Smooth muscle cell (in vitro differentiated cells): ENCODE measurements around the gene AMZ1. TPM values are rescaled to one million over a fixed set of nuclear protein-coding genes. Genes with fewer than 3 reads are reported as not detected.
A peak's percentile ranks its signal among the peaks of the same experiment; 100 is the strongest.

Experiments used
- DNase-seq: peaks from one replicate; lab custom pipeline; 2025; ENCODE audit not compliant: unreplicated experiment; lab: John Stamatoyannopoulos, UW
- H2AFZ ChIP-seq: fragments of 200-600 bp; sonication (generic); 2 replicates; pipeline ENCODE4 v1.6.0; 2016; ENCODE audit warnings: antibody characterized with exemption, low read depth, mild to moderate bottlenecking
- H3F3A ChIP-seq: fragments of 200-600 bp; sonication (generic); 2 replicates; pipeline ENCODE4 v1.6.0; 2017; ENCODE audit warnings: antibody characterized with exemption, low read depth
- H3K27ac ChIP-seq: fragments of 200-600 bp; sonication (generic); 2 replicates; pipeline ENCODE4 v1.5.1; 2016; ENCODE audit warnings: low read depth, mild to moderate bottlenecking
- H3K27me3 ChIP-seq: fragments of 200-600 bp; sonication (generic); 2 replicates; pipeline ENCODE4 v1.6.1; 2016; ENCODE audit warnings: low read depth, mild to moderate bottlenecking
- H3K36me3 ChIP-seq: fragments of 200-600 bp; sonication (generic); 2 replicates; pipeline ENCODE4 v1.5.1; 2016; ENCODE audit warnings: low read depth
- H3K4me1 ChIP-seq: fragments of 200-600 bp; sonication (generic); 2 replicates; pipeline ENCODE4 v1.5.1; 2016; ENCODE audit warnings: low read depth
- H3K4me2 ChIP-seq: fragments of 200-600 bp; sonication (generic); 2 replicates; pipeline ENCODE4 v1.6.0; 2016; ENCODE audit warnings: mild to moderate bottlenecking
- H3K4me3 ChIP-seq: fragments of 200-600 bp; sonication (generic); 2 replicates; pipeline ENCODE4 v1.5.1; 2016; ENCODE audit warnings: mild to moderate bottlenecking
- H3K79me2 ChIP-seq: fragments of 200-600 bp; sonication (generic); 2 replicates; pipeline ENCODE4 v1.6.0; 2016; ENCODE audit warnings: low read depth, mild to moderate bottlenecking
- H3K9ac ChIP-seq: fragments of 200-600 bp; sonication (generic); 2 replicates; pipeline ENCODE4 v1.6.0; 2016; ENCODE audit warnings: low read depth
- H3K9me3 ChIP-seq: fragments of 200-600 bp; sonication (generic); replicated peaks from 2 replicates; pipeline ENCODE4 v1.5.1; 2016; ENCODE audit warnings: low read depth
- H4K20me1 ChIP-seq: fragments of 200-600 bp; sonication (generic); 2 replicates; pipeline ENCODE4 v1.6.0; 2016; ENCODE audit warnings: low read depth
- CTCF ChIP-seq: fragments of 200-600 bp; sonication (generic); IDR thresholded peaks from 2 replicates; pipeline ENCODE4 v1.5.1; 2017; ENCODE audit warnings: borderline replicate concordance, mild to moderate bottlenecking, antibody characterized with exemption; ENCODE audit not compliant: insufficient read depth, poor library complexity, severe bottlenecking
- WGBS: methylation state at CpG from one replicate; pipeline ENCODE4 v1.1.7; 2016; ENCODE audit warnings: low lambda C conversion rate; 5-methylcytosine and 5-hydroxymethylcytosine counted together
- polyA plus RNA-seq: library from polyadenylated mRNA; unstranded; fragments of >200 nt; fragmentation: Nextera tagmentation; extraction: Ambion mirVana; gene quantifications from 2 replicates; pipeline ENCODE4 v1.2.1, GENCODE V29; 2016
- total RNA-seq: library from RNA; depleted of rRNA; stranded (reverse); fragments of >200 nt; gene quantifications from 2 replicates; pipeline ENCODE4 v1.2.3, GENCODE V29; 2014

Gene AMZ1
- total and polyA plus RNA-seq, 2 experiments from 2014 or later = 0.63 to 1.1 TPM

GRCh38 chr7:2755531-2755930 is 67.5 kb downstream of the AMZ1 start:
- no peak for TF ChIP-seq CTCF
- Histone ChIP-seq H3F3A (peaks cover 24% of the 10 kb centered on the region), H3K4me2 (no peak overlapping the region), H3K9ac (no peak overlapping the region), H3K4me3 (no peak overlapping the region), H3K27ac (peak overlapping the region; percentile 99), H4K20me1 (peaks cover 18% of the 10 kb centered on the region), H3K9me3 (no peaks in the 10 kb centered on the region), H3K4me1 (no peaks in the 10 kb centered on the region), H3K36me3 (no peaks in the 10 kb centered on the region), H3K27me3 (no peaks in the 10 kb centered on the region), H2AFZ (no peak overlapping the region), H3K79me2 (peaks cover 50% of the 10 kb centered on the region)
- DNase-seq = no peak

DNA sequence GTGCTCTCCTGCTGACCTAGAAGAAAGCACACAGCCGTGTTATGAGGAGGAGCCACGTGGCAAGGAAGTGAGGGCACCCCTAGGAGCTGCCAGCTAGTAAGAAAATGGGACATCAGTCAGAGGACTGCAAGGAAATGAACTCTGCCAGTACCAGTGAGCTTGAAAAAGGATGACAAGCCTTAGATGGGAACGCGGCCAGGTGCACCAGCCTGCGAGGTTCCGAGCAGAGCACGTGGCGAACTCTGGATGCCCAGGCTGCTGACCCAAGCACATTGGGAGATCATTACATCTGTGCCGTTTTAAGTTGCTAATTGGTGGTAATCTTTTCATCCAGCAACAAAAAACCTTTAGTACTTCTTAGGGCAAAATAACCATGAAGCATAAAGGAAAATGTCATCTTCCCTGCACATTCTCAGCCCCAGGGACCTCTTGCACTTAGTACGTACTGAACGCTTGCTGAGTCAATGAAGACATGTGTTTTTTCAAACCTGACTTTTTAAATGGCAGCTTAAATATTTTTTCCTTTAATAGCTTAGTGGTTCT is 69.4 kb downstream of the AMZ1 start:
- H2AFZ ChIP-seq = no peak overlapping the region
- no peak for TF ChIP-seq CTCF
- H3K79me2 ChIP-seq = peaks cover 31% of the 10 kb centered on the region
- peaks cover 24% of the 10 kb centered on the region for H3F3A ChIP-seq
- no peaks in the 10 kb centered on the region for H3K36me3 ChIP-seq
- H3K27me3 ChIP-seq = no peaks in the 10 kb centered on the region
- peak overlapping the region; percentile 94 for H3K9ac ChIP-seq
- peak overlapping the region; percentile 63 for H3K4me2 ChIP-seq
- H3K27ac ChIP-seq = peak overlapping the region; percentile 99
- H4K20me1 ChIP-seq = peaks cover 7% of the 10 kb centered on the region
- peaks cover 14% of the 10 kb centered on the region for H3K4me1 ChIP-seq
- H3K4me3 ChIP-seq = no peak overlapping the region
- WGBS = 43% methylated on average over 11 of the region's 11 CpGs
- no peak for DNase-seq
- H3K9me3 ChIP-seq = no peaks in the 10 kb centered on the region

DNA sequence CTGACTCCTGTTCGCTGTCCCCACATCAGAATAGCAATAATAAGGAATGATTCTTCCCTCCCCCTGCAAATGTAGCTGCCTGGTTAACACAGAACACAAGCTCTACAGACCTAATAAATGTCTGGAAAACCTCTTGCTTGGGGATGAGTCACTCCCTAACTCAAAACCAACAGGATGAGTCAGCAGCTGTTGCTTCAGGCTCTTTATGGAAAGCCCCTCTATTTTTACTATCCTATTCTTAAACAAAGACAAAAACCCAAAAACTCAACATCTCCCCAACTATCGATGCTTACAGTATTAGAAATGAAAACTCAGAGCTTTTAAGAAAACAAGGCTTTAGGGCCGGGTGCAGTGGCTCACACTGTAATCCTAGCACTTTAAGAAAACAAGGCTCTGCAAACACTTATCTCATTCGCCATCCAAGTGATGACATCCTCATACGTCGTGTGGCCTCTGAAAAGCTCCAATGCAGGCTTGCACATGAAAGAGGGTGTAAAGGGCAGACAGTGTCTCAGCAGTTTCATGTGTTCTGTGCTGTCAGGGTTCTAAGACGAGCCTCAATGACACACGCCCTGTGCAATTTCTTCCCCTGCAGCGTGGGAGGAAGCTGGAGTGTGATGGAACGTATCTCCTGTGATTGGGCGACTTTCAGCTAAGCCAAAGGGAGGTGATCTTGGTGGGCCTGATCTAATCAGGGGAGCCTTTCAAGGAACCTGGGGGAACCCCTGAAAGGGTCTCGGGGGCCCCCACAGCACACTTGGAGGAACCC is 70.1 kb downstream of the AMZ1 start:
- Histone ChIP-seq H2AFZ (no peak overlapping the region), H3K4me2 (peak overlapping the region; percentile 69), H3K9me3 (no peaks in the 10 kb centered on the region), H3K36me3 (no peaks in the 10 kb centered on the region), H4K20me1 (peaks cover 3% of the 10 kb centered on the region), H3K9ac (peak overlapping the region; percentile 94), H3K4me1 (peaks cover 14% of the 10 kb centered on the region), H3F3A (peaks cover 24% of the 10 kb centered on the region), H3K79me2 (peaks cover 24% of the 10 kb centered on the region), H3K27ac (peak overlapping the region; percentile 99), H3K4me3 (peak overlapping the region; percentile 25), H3K27me3 (no peaks in the 10 kb centered on the region)
- 11% methylated on average over 12 of the region's 12 CpGs for WGBS
- TF ChIP-seq CTCF = no peak
- no peak for DNase-seq
